Retinal pigment epithelial cell (primary cell): ENCODE measurements around the gene PCMTD2.

Source experiments
- DNase-seq: peaks from one replicate; pipeline ENCODE4 v3.0.0-alpha.2; 2010; ENCODE audit warnings: low read depth
- H3K4me3 ChIP-seq: 2 replicates; pipeline ENCODE4 v1.5.1; 2011; ENCODE audit warnings: mild to moderate bottlenecking, low read length, control low read depth, moderate library complexity
- CTCF ChIP-seq: conservative IDR thresholded peaks from 2 replicates; pipeline ENCODE4 v1.5.1; 2011; ENCODE audit warnings: low read depth, low read length, control low read depth, inconsistent platforms

PCMTD2 gene

GRCh38 chr20:64236137-64237088 is 19.1 kb upstream of the PCMTD2 start:
- DNase-seq, result no peak
- TF ChIP-seq CTCF, result no peak
- no peak overlapping the region for H3K4me3 ChIP-seq

GRCh38 chr20:64237316-64237715 is 18.2 kb upstream of the PCMTD2 start:
- TF ChIP-seq CTCF, result no peak
- no peak overlapping the region for H3K4me3 ChIP-seq
- no peak for DNase-seq

GRCh38 chr20:64238115-64238825 is 17.3 kb upstream of the PCMTD2 start:
- TF ChIP-seq CTCF, result no peak
- H3K4me3 ChIP-seq, result no peak overlapping the region

GRCh38 chr20:64238851-64239387 is 16.6 kb upstream of the PCMTD2 start:
- H3K4me3 ChIP-seq, result no peak overlapping the region
- DNase-seq, result no peak
- no peak for TF ChIP-seq CTCF

More at GRCh38 chr20:64238115-64238825, 17.3 kb upstream of the PCMTD2 start:
- no peak for DNase-seq

GRCh38 chr20:64239449-64240242 is 15.9 kb upstream of the PCMTD2 start:
- no peak for TF ChIP-seq CTCF
- no peak for DNase-seq
- H3K4me3 ChIP-seq, result no peak overlapping the region

- DNase-seq, result no peak
- no peak for TF ChIP-seq CTCF
- H3K4me3 ChIP-seq, result no peak overlapping the region
Measured at GRCh38 chr20:64240243-64241015, 15.1 kb upstream of the PCMTD2 start.
